Caki2 (cell line): Measurements from ENCODE around the gene THSD4. TPM values are rescaled to one million over a fixed set of nuclear protein-coding genes. Genes with fewer than 3 reads are reported as not detected.
A peak's percentile ranks its signal among the peaks of the same experiment; 100 is the strongest.
"Not testable (repeated sequence)": the region's sequence is repeated elsewhere in the genome, so short reads cannot be mapped to it uniquely, and the experiment has no call there.

Experiments
- DNase-seq: peaks from one replicate; pipeline ENCODE4 v3.0.0-alpha.2; 2015; ENCODE audit warnings: low read depth
- in situ Hi-C: cut with HindIII; loops from 2 replicates; pipeline ENCODE4 v1.10.0; 2016; ENCODE audit warnings: low sequenced_read_pairs, low pct_unique_long_range_greater_than_20kb, mixed read lengths
- total RNA-seq: library from RNA; depleted of rRNA; stranded (reverse); fragments of >200 nt; shearing (Covaris generic); gene quantifications from 2 replicates; pipeline ENCODE4 v1.2.3, GENCODE V29; 2014; ENCODE audit warnings: low replicate concordance

Gene THSD4
- total RNA-seq, 1 experiment from 2014 or later: 9.0 TPM

GRCh38 chr15:71197620-71198019 is 82.3 kb downstream of the THSD4 start:
- no peak for DNase-seq
- in situ Hi-C loops: no loop called here

DNA sequence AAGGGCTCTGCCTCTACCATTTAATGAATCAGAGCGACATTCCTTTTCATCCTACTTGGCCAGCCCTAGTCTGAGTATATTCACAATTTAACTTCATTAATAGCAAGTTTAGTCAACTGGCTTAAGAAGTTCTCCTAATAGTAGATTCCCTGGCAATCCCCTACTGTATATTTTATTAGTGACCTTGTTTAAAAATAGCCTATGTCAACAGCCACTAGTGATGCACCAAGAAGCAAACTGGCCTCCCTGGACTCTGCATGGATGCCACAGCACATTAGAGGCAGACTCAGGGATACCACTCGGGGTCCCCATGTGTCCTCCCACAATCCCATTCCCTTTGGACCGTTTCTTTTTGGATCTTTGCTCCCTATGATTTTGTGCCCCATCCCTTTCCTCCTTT is 83.6 kb downstream of the THSD4 start:
- DNase-seq: no peak
- in situ Hi-C loops: no loop called here

DNA sequence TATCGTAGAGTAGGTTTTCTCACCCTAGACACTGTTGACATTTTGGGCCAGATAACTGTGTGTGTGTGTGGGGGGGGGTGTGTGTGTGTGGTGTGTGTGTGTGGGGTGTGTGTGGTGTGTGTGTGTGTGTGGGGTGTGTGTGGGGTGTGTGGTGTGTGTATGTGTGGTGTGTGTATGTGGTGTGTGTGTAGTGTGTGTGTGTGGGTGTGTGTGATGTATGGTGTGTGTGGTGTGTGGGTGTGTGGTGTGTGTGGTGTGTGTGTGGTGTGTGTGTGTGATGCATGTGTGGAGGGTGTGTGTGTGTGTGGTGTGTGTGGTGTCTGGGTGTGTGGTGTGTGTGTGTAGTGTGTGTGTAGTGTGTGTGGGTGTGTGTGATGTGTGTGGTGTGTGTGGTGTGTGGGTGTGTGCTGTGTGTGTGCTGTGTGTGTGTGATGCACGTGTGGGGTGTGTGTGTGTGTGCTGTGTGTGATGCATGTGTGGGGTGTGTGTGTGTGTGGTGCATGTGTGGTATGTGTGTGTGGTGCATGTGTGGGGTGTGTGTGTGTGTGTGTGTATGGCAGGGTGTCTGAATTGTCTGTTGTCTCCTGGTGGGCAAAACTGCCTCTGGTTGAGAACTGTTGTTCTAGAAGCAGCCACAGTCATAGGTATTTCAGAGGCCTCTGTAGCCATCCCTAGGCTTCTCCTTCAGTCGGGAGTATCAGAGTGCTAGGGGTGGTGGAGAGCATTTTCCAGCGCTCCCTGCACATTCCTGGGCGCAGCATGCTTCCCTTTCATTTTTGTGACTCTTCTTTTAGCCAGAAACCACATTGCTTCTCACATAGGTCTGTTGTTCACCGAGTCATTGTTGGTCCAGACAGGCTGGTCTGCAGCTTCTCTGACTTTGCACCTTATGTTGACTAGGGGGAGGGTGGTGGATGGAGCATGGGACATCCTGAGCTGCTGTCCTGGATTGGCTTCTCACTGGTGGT is 84.4 kb downstream of the THSD4 start:
- in situ Hi-C loops: no loop called here

DNA sequence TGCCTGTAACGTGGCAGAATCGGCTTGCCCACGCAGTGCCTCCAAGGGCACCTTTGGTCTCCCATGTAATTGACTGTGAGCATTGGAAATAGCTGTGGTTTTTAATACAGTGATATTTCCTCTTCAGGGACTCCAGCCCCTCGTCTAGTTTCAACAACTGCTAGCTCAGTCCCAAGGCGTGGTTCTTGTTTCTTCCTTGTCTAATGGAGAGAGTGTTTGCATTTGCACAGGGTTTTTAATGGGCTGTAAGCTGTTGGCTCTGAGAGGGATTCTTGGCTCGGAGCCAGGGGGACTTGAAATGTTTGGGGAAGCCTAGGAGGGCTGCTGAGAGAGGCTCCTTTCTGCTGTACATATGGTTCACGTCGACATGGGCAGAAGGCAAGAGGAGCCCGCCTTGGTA is 86.2 kb downstream of the THSD4 start:
- DNase-seq: no peak
- in situ Hi-C loops: no loop called here

More for the DNA sequence above, 84.4 kb downstream of the THSD4 start:
- peak; percentile 6 for DNase-seq

GRCh38 chr15:71202712-71203111 is 87.4 kb downstream of the THSD4 start:
- no peak for DNase-seq
- in situ Hi-C loops: no loop called here

DNA sequence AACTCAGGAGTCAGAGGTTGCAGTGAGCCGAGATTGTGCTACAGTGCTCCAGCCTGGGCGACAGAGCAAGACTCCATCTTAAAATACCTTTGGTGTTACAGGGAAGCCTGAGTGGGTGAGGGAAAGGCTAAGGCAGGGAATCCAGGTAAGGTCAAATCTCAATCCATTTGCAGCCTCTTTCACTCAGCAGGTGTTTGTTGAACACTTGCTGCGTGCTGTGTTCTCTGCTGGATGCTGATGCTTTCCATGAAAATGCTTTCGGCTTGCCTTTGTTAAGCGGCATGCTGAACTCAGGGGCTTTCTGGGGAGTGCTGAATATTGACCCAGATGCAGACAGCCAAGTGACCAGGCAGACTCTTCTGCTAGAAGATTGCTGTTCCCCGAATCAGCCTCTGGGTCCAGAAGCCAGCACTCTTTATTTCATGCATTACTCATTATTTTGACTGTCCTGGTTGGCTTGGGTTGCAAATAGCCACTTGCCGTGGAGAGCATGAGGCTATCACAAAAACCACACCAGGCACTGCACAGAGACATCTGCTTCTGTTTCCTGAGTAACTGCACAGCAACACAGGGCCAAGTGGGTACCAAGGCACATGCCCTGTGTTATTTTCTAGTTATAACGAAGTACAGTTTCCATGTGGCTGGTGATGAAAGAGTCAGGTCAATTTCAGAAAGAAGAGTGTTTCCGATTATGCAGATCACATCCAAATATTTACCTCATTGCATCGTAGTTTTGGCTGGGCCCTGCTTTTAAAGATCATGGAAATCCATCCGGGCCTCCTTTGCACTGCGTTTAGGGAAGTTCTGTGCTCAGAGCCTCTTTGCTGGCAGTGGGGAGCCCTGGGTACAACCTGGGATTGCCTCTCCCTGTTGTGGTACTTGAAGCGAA is 88.6 kb downstream of the THSD4 start:
- DNase-seq: no peak
- in situ Hi-C loops: no loop called here

DNA sequence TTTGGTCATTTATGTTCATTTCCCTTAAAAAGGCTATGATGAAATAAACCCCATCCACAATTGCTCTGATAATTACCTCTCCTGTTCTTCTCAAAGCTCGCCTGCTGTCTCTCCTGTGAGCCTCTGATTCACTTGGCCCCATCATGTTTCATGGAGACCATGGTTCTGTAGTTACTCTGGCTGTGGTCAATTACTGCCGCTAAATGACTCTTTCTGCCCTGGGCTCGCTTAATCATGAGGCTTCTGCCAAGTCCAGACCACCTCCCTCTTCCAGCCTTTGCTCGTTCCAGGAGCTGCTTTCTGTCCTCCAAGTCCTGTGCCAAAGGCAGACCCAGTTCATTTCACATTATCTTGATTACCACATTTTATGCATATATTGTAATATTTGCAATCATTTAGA is 91.9 kb downstream of the THSD4 start:
- DNase-seq: no peak
- in situ Hi-C loops: no loop called here

- in situ Hi-C loops: no loop called here
- no peak for DNase-seq
Observed at GRCh38 chr15:71212146-71212545, 96.9 kb downstream of the THSD4 start.

DNA sequence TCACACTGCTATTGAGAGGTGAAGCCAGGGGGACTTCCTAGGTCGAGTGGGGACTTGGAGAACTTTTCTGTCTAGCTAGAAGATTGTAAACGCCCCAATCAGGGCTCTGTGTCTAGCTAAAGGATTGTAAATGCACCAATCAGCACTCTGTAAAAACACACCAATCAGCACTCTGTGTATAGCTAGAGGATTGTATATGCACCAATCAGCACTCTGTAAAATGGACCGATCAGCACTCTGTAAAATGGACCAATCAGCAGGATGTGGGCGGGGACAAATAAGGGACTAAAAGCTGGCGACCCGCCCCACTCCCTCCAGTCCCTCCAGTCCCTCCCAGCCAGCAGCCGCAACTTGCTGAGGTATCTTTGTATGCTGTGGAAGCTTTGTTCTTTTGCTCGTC is 98.7 kb downstream of the THSD4 start:
- in situ Hi-C loops, DNase-seq: not testable (repeated sequence)

DNA sequence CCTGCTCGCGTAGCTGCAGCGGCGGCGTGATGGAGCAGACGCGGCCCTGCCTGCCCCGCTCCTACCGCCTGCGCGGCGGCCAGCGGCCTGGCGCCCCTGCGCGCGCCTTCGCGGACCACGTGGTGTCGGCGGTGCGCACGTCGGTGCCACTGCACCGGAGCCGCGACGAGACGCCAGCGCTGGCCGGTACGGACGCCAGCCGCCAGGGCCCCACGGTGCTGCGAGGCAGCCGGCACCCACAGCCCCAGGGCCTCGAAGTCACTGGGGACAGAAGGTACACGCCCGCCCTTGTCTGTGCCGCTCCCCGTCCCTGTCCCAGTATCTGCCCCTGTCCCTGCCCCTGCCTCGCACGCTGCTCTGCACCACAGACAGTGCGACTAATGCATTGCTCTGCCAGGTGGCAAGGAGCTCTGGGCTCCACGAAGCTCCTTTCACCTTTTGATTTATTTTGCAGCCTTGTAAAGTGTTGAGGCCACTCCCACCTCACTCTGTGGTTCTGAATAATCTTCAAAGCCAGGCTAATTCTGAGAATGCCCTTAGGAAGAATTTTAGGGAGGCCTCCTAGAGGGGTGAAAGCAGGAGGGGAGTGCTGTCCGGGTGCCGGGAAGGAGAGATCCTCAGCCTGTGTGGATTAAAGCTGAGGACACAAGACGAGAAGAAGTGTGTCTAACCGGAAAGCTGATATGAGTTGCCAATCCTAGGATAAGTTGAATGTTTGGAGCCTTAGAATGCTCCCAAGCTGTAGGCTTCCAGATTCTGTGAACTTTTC is 100.0 kb downstream of the THSD4 start:
- no peak for DNase-seq
- in situ Hi-C loops: no loop called here

DNA sequence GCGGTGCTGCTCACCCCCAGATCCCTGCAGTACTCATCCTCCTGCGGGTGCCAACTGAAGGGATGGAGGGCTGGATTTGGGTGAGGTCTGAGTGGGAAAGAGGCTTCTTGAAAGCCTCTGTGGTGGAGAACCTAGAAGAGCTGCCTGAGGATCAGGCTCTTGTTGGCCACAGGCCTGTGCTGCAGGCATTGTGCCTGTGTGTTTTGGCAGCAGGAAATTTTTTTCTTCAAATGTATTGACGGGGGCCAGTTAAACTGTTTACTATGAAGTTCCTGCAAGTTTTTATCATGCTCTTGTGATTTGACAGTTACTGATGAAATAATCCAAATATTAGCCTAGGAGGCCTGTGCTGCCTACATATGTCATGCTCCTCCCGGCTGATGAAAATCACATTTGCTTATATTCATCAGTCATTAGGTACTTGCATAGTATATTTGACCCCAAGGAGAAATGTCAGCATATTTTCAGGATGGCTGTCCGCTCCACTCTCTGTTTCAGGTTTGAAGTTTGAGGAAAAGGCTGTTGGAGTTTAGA is 103.1 kb downstream of the THSD4 start:
- DNase-seq: no peak
- in situ Hi-C loops: no loop called here

- no peak for DNase-seq
- in situ Hi-C loops: no loop called here
Observed at GRCh38 chr15:71219101-71219500, 103.8 kb downstream of the THSD4 start.

GRCh38 chr15:71219645-71220044 is 104.4 kb downstream of the THSD4 start:
- in situ Hi-C loops: no loop called here
- no peak for DNase-seq

GRCh38 chr15:71220828-71221227 is 105.6 kb downstream of the THSD4 start:
- DNase-seq: no peak
- in situ Hi-C loops: no loop called here

DNA sequence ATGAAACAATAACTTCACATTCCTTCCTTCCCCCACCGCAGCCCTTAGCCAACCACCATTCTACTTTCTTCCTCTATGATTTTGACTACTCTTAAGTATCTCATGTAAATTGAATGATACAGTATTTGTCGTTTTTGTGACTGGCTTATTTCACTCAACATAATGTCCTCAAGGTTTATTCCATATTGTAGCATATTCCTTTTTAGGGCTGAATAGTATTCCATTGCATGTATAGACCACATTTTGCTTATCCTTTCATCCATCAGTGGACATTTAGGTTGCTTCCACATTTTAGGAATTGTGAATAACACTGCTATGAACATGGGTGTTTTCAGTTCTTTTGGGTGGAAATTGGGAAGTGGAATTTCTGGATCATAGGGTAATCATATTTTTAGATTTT is 106.1 kb downstream of the THSD4 start:
- in situ Hi-C loops: no loop called here
- no peak for DNase-seq

GRCh38 chr15:71223516-71223915 is 108.2 kb downstream of the THSD4 start:
- no peak for DNase-seq
- in situ Hi-C loops: no loop called here

GRCh38 chr15:71224024-71224423 is 108.8 kb downstream of the THSD4 start:
- in situ Hi-C loops: no loop called here
- DNase-seq: no peak

GRCh38 chr15:71225851-71226250 is 110.6 kb downstream of the THSD4 start:
- no peak for DNase-seq
- in situ Hi-C loops: no loop called here
